ENCODE results near the gene GFER.

DNA sequence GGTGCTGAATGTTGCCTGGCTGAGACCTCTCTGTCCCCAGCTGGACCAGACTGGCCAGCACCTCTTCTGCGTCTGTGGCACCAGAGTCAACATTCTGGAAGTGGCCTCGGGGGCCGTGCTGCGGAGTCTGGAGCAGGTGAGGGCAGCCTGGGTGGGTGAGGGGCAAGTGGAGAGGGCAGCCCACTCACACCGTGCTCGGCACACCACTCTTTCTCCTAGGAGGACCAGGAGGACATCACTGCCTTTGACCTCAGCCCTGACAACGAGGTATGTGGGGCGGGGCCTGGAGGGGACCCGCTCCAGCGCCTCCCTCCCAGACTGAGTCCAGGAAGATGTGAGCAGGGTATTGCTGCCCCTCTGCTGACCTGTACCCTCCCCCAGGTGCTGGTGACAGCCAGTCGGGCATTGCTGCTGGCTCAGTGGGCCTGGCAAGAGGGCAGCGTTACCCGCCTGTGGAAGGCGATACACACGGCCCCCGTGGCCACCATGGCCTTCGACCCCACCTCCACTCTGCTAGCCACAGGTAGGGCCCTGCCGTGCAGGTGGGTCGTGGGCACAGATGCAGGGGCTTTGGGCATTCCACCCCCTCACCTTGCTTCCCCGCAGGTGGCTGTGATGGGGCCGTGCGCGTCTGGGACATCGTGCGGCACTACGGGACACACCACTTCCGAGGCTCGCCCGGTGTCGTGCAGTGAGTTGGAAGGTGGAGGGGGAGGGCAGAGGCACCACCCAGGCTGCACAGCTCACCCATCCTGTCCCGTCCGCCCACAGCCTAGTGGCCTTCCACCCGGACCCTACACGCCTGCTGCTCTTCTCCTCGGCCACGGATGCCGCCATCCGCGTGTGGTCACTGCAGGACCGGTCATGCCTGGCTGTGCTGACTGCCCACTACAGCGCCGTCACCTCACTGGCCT lies 9.6 kb upstream of the GFER start:
- TF ChIP-seq, protein P1, sequence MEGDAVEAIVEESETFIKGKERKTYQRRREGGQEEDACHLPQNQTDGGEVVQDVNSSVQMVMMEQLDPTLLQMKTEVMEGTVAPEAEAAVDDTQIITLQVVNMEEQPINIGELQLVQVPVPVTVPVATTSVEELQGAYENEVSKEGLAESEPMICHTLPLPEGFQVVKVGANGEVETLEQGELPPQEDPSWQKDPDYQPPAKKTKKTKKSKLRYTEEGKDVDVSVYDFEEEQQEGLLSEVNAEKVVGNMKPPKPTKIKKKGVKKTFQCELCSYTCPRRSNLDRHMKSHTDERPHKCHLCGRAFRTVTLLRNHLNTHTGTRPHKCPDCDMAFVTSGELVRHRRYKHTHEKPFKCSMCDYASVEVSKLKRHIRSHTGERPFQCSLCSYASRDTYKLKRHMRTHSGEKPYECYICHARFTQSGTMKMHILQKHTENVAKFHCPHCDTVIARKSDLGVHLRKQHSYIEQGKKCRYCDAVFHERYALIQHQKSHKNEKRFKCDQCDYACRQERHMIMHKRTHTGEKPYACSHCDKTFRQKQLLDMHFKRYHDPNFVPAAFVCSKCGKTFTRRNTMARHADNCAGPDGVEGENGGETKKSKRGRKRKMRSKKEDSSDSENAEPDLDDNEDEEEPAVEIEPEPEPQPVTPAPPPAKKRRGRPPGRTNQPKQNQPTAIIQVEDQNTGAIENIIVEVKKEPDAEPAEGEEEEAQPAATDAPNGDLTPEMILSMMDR (IDR thresholded peaks at IDR 0.05; ENCODE audit: borderline replicate concordance, extremely low read depth, low read length, poor library complexity, severe bottlenecking), result no peak
- no peak for TF ChIP-seq EZH2 (IDR thresholded peaks at IDR 0.05; ENCODE audit: borderline replicate concordance, low read depth, low read length, severe bottlenecking)

Data from DND-41 (cell line).